Adipocyte (in vitro differentiated cells): ENCODE results near the gene TMEM120A.
"Not testable (repeated sequence)": the region's sequence is repeated elsewhere in the genome, so short reads cannot be mapped to it uniquely, and the experiment has no call there.

Experiments used
- DNase-seq: peaks from one replicate; pipeline ENCODE4 v3.0.0-alpha.2; 2015; ENCODE audit warnings: low read depth
- H3K27me3 ChIP-seq: replicated peaks from 2 replicates; pipeline ENCODE4 v1.7.0; 2013; ENCODE audit warnings: mild to moderate bottlenecking, low read length, moderate library complexity; ENCODE audit not compliant: control insufficient read depth, insufficient read depth
- H3K36me3 ChIP-seq: 2 replicates; pipeline ENCODE4 v1.7.0; 2013; ENCODE audit warnings: low read length, mild to moderate bottlenecking, moderate library complexity; ENCODE audit not compliant: control insufficient read depth, insufficient read depth, severe bottlenecking
- H3K4me1 ChIP-seq: 2 replicates; pipeline ENCODE4 v1.7.0; 2013; ENCODE audit warnings: mild to moderate bottlenecking, low read length, moderate library complexity; ENCODE audit not compliant: control insufficient read depth, insufficient read depth
- H3K4me3 ChIP-seq: 2 replicates; pipeline ENCODE4 v1.7.0; 2013; ENCODE audit warnings: mild to moderate bottlenecking, low read length, moderate library complexity
- H3K9ac ChIP-seq: 2 replicates; pipeline ENCODE4 v1.7.0; 2013; ENCODE audit warnings: mild to moderate bottlenecking, low read length, moderate library complexity
- H3K9me3 ChIP-seq: 2 replicates; pipeline ENCODE4 v1.7.0; 2013; ENCODE audit warnings: mild to moderate bottlenecking, low read length, moderate library complexity; ENCODE audit not compliant: control insufficient read depth

The TMEM120A gene

DNA sequence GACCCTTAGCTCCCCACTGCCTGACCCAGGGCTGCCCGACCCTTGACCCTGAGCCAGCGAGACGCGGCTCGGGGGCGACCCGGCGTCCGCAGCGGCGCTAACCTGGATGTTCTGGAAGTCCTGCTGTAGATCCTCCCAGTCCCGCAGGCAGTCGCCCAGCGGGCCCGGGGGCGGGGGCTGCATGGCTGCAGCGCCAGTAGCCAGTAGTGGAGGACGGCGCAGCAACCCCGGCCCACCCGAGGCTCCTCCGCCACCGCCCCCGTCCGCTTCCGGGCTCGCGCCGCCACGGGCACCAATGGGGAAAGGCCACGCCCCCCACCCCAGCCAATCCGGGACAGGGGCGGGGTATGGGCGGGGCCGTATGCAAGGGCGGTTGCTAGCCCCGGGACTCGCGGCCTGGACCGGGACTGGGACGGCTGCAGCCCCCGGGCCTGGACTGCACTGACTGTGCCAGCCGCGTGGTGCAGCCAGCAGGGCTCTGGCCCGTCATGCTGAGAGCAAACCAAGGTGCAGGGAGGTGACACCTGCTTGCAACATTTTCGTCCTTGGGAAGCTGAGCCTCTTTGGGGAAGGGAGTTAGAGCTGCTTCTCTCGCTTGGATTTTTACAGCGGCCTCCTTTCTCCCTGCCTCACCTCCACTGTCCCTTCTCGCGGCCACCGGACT lies at the start of gene TMEM120A:
TSS of gene TMEM120A (minus strand) at position 208 of the 664 bp plus-strand sequence. CDS start at position 183, 25 bp downstream.
- Histone ChIP-seq H3K36me3 (peaks cover 11% of the 10 kb centered on the region), H3K9ac (peak within 1 kb of the TSS; percentile 93), H3K27me3 (no peaks in the 10 kb centered on the region), H3K4me1 (peaks cover 34% of the 10 kb centered on the region), H3K9me3 (no peaks in the 10 kb centered on the region), H3K4me3 (peak within 1 kb of the TSS; percentile 87)
- peak; percentile 98 for DNase-seq

DNA sequence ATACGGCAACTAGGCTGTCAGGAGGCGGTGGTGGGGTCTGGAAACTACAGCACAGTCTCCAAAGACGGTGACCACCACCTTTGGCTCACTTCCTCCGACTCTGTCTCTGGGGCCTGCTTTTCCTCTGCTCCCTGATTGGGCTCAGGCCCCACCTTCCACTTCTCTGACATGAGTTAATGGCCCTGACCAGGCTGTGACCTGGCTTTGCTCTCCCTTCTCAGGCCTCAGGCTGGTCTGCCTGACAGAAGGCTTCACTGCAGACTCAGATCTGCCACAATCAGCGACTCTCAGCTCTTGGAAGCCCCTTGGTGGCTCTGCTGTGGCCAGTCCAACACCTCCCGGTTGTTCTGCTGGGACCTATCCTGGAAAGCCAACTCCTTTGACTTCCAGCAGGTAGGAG lies 45.7 kb upstream of the TMEM120A start:
- no peaks in the 10 kb centered on the region for H3K27me3 ChIP-seq
- H3K4me3 ChIP-seq, result no peak overlapping the region
- H3K4me1 ChIP-seq, result peaks cover 9% of the 10 kb centered on the region
- no peaks in the 10 kb centered on the region for H3K9me3 ChIP-seq
- peaks cover 3% of the 10 kb centered on the region for H3K36me3 ChIP-seq
- DNase-seq, result no peak
- H3K9ac ChIP-seq, result no peak overlapping the region

DNA sequence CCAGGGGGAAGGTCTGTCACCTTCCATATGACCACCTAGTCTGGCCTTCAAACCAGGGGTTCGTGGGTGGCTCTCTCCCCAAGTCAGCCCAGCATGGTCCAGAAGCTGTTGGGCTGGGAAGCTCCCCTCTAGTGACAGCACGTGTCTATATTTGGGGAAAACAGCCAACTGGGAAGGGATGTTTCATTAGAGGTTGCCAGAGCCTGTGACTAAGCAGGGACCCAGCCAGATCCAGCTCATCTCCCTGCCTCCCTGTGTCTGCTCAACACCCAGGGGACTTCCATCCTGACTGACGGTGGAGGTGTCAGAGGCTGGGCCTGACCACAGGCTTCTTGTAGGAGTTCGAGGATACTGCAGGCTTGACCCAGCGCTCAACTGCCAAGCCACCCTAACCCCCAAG lies 42.9 kb upstream of the TMEM120A start:
- Histone ChIP-seq H3K9ac (no peak overlapping the region), H3K27me3 (no peaks in the 10 kb centered on the region), H3K9me3 (no peaks in the 10 kb centered on the region), H3K4me1 (peaks cover 9% of the 10 kb centered on the region), H3K4me3 (no peak overlapping the region), H3K36me3 (peaks cover 3% of the 10 kb centered on the region)
- DNase-seq, result no peak

DNA sequence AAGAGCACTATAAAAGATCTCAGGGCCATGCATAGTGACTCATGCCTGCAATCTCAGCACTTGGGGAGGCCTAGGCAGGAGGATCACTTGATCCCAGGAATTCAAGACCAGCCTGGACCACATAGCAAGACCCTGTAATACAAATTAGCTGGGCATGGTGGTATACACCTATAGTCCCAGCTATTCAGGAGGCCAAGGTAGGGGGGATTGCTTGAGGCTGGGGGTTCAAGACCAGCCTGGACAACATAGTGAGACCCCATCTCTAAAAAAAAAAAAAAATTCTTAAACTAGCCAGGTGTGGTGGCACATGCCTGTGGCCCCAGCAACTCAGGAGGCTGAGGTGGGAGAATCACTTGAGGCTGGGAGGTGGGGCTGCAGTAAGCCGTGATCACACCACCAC lies 37.6 kb upstream of the TMEM120A start:
- Histone ChIP-seq H3K4me1 (peaks cover under 1% of the 10 kb centered on the region), H3K9me3 (no peaks in the 10 kb centered on the region), H3K27me3 (no peaks in the 10 kb centered on the region), H3K4me3 (no peak overlapping the region), H3K9ac (no peak overlapping the region), H3K36me3 (peaks cover 6% of the 10 kb centered on the region)
- no peak for DNase-seq

DNA sequence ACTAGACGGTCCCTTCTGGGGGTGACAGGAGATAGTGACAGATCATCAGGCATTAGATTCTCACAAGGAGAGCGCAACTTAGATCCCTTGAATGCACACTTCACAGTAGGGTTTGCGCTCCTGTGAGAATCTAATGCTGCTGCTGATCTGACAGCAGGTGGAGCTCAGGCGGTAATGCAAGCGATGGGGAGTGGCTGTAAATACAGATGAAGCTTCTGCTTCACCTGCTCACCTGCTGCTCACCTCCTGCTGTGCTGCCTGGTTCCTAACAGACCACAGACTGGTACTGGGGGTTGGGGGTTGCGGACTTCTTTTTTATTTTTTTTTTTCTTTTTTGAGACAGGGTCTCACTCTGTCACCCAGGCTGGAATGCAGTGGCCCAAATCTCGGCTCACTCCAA lies 35.3 kb upstream of the TMEM120A start:
- not testable (repeated sequence) for DNase-seq, H3K27me3 ChIP-seq, H3K9me3 ChIP-seq, H3K4me1 ChIP-seq, H3K4me3 ChIP-seq, H3K9ac ChIP-seq
- H3K36me3 ChIP-seq, result peaks cover 10% of the 10 kb centered on the region

DNA sequence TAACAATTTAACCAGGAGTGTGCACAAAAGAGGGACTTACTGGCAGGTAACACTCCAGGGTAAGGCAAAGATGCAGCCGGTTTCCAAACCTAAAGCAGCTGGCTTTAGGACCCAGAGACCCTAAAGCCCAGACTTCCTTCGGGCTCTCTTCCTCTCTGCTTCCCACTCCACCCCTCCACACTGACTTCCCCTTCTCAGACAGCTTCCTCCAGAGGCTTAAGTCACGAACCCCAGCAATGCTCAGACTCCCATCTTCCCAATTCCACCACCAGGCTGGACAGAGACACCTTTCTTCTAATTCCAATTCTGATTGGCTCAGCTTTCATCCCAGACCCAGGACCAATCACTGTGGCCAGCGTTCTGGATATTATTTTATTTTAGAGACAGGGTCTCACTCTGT lies 28.6 kb upstream of the TMEM120A start:
- no peaks in the 10 kb centered on the region for H3K4me1 ChIP-seq
- no peak overlapping the region for H3K4me3 ChIP-seq
- no peak overlapping the region for H3K9ac ChIP-seq
- H3K27me3 ChIP-seq, result no peaks in the 10 kb centered on the region
- H3K36me3 ChIP-seq, result peaks cover 23% of the 10 kb centered on the region
- no peak for DNase-seq
- H3K9me3 ChIP-seq, result no peaks in the 10 kb centered on the region

DNA sequence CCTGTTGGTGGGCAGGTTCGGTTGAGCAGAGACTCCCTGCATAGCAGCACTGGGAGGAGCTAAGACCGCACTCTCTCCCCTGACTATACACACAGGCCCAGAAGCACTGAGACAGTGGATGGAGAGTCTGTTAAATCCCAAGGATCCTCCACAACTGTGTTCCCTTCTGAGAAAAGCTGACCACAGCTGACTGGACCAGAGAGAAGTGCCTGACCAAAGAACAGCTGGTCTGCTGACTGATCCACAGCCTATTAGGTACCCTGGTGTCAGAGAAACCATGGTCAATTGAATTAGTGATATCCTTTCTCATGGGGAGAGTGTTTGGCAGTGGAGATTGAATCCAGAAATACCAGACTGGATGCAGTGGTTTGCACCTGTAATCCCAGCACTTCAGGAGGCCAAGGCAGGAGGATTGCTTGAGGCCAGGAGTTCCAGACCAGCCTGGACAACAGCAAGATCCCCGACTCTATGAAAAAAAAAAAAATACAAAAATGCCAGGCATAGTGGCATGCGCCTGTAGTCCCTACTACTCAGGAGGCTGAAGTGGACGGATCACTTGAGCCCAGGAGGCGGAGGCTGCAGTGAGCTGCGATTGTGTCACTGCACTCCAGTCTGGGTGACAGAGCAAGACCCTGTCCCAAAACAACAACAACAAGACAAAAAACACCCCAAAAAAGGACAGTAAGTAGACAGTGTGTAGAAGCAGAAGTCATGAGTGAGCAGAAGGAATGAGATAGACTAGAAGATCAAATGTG lies 27.8 kb upstream of the TMEM120A start:
- Histone ChIP-seq H3K4me1 (no peaks in the 10 kb centered on the region), H3K36me3 (peaks cover 23% of the 10 kb centered on the region), H3K27me3 (no peaks in the 10 kb centered on the region), H3K9me3 (no peaks in the 10 kb centered on the region), H3K4me3 (no peak overlapping the region), H3K9ac (no peak overlapping the region)
- DNase-seq, result no peak

DNA sequence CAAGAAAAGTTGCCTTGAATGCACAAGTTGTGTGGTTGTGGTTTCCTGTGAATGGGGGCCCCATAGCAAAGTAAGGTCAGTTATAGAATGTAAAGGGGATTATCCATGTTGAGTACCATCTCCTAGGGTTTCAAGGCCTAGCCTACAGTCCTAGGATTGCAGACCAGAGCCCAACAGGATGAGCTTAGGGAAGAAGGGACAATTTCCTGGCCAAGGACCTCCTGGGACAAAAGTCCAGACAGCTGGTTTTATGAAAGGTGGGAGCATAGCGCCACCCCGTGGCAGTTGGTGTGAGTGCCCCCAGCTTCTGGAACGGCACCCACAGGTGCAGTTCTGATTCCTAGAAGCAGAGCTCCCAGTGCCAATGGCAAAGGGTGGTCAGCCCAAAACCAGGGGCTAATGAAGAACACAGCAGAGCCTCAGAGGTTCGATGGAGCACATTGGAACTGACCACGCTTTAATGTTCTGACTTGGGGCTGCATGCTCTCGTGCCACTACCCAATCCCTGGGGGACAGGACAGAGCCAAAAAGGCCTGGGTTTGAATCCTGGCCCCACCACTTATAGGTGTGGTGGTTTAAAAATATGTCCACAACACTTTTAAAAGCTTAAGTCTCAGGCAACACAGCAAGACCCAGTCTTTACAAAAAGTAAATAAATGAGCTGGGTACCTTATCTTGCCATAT lies 25.8 kb upstream of the TMEM120A start:
- no peaks in the 10 kb centered on the region for H3K4me1 ChIP-seq
- no peak overlapping the region for H3K4me3 ChIP-seq
- peak; percentile 80 for DNase-seq
- H3K9me3 ChIP-seq, result no peaks in the 10 kb centered on the region
- H3K9ac ChIP-seq, result no peak overlapping the region
- H3K27me3 ChIP-seq, result no peaks in the 10 kb centered on the region
- H3K36me3 ChIP-seq, result peaks cover 24% of the 10 kb centered on the region

DNA sequence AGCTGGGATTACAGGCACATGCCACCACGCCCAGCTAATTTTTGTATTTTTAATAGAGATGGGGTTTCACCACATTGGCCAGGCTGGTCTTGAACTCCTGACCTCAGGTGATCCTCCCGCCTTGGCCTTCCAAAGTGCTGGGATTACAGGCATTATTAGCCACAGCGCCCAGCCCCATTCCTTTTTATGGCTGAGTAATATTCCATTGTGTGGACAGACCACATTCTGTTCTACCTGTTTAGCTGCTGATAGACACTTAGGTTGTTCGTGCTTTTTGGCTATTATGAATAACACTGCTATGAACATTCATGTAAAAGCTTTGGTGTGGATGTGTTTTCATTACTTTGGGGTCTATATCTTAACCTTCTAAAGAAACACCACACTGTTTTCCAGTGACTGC lies 24.1 kb upstream of the TMEM120A start:
- H3K36me3 ChIP-seq, result peaks cover 24% of the 10 kb centered on the region
- H3K9me3 ChIP-seq, H3K27me3 ChIP-seq, H3K4me3 ChIP-seq, H3K4me1 ChIP-seq, H3K9ac ChIP-seq, DNase-seq: not testable (repeated sequence)

DNA sequence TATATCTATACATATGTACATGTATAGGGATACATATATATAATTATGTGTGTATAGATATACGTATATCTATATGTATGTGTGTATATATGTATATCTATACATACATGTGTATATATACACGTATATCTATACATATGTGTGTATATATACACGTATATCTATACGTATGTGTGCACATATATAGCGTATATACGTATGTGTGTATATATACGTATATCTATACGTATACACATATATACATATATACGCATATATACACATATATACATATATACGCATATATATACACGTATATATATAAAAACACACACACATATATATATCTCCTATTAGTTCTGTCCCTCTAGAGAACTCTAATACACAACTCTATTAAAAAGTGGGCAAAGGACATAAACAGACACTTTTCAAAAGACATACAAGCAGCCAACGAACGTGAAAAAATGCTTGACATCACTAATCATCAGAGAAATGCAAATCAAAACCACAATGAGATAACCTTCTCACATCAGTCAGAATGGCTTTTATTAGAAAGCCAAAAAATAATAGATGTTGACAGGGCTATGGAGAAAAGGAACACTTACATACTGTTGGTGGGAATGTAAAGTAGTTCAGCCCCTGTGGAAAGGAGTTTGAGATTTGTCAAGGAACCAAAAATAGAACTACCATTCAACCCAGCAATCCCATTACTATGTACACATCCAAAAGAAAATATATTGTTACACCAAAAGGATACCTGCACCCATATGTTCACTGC lies 22.0 kb upstream of the TMEM120A start:
- Histone ChIP-seq H3K27me3 (no peaks in the 10 kb centered on the region), H3K4me1 (peaks cover 8% of the 10 kb centered on the region), H3K9me3 (no peaks in the 10 kb centered on the region), H3K9ac (no peak overlapping the region), H3K4me3 (no peak overlapping the region), H3K36me3 (peaks cover 9% of the 10 kb centered on the region)
- DNase-seq, result no peak

DNA sequence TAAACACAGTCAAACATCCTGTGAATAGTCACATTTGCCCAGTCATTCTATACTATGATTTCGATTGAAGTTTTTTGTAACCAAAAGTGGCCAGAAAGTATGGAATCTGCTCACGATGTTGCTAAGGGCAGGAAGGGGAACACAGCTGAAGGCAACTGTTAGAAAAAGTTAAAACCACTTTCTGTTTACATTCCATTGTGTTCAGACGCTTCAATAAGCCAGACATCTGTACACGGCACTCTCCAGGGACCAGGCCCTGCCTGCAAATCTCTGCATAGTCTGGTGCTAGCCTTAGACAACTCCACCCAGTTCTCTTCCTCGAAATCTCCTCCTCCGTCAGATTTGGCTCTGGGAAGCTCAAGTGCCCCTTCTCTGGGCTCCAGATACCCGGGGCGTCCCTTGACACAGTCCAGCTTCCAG lies 17.1 kb upstream of the TMEM120A start:
- Histone ChIP-seq H3K4me3 (peak overlapping the region; percentile 63), H3K36me3 (peaks cover 5% of the 10 kb centered on the region), H3K9me3 (no peaks in the 10 kb centered on the region), H3K4me1 (peaks cover 18% of the 10 kb centered on the region), H3K27me3 (no peaks in the 10 kb centered on the region), H3K9ac (peak overlapping the region; percentile 52)
- peak; percentile 91 for DNase-seq
